PFSK-1 (cell line): Measurements from ENCODE around the gene FCMR.

Experiments
- FOXP2 ChIP-seq: optimal IDR thresholded peaks from 2 replicates; pipeline ENCODE3; 2011; ENCODE audit warnings: borderline replicate concordance, control low read depth, inconsistent platforms; ENCODE audit not compliant: insufficient read depth; ENCODE audit errors: extremely low read length, extremely low read depth
- POLR2AphosphoS5 ChIP-seq: IDR thresholded peaks from 2 replicates; pipeline ENCODE4 v1.6.1; 2012; ENCODE audit warnings: low read depth, mild to moderate bottlenecking, control low read depth, low read length, moderate library complexity
- SIN3A ChIP-seq: IDR thresholded peaks from 2 replicates; pipeline ENCODE4 v1.6.1; 2012; ENCODE audit warnings: mild to moderate bottlenecking, low read length, moderate library complexity, borderline replicate concordance; ENCODE audit not compliant: insufficient read depth
- TAF1 ChIP-seq: IDR thresholded peaks from 2 replicates; pipeline ENCODE4 v1.6.1; 2012; ENCODE audit warnings: low read length, control low read depth, borderline replicate concordance; ENCODE audit not compliant: insufficient read depth
- TF ChIP-seq, protein P1 (sequence below), 2 experiments: IDR thresholded peaks; 2 replicates each; pipeline versions ENCODE4 v1.6.1 to v1.8.0; 2011 to 2012; ENCODE audit warnings: low read depth in 2 of 2, low read length in 2 of 2, control low read depth in 1 of 2, inconsistent platforms in 1 of 2, mild to moderate bottlenecking in 1 of 2, moderate library complexity in 1 of 2; ENCODE audit not compliant: insufficient read depth in 1 of 2

FCMR gene

DNA sequence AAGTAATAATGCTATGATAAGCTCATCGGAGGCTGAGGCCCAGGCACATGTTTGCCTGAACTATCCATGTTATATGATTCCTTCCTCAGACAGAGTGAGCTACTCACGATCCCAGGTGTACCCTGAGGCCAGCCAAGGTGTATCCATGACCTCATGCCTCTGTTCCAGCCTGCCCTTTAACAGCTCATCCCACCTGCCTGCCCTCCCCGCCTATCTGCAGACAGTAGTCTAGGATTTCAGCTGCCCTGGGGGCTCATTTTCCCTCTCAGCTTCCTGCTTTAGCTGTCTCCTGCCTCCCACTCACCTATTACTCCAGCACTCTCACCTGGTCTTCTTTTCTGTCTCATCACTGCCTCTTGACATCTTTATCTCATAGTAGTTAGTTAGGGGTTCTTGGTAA, 26.4 kb downstream of the FCMR start:
- TF ChIP-seq, protein P1, sequence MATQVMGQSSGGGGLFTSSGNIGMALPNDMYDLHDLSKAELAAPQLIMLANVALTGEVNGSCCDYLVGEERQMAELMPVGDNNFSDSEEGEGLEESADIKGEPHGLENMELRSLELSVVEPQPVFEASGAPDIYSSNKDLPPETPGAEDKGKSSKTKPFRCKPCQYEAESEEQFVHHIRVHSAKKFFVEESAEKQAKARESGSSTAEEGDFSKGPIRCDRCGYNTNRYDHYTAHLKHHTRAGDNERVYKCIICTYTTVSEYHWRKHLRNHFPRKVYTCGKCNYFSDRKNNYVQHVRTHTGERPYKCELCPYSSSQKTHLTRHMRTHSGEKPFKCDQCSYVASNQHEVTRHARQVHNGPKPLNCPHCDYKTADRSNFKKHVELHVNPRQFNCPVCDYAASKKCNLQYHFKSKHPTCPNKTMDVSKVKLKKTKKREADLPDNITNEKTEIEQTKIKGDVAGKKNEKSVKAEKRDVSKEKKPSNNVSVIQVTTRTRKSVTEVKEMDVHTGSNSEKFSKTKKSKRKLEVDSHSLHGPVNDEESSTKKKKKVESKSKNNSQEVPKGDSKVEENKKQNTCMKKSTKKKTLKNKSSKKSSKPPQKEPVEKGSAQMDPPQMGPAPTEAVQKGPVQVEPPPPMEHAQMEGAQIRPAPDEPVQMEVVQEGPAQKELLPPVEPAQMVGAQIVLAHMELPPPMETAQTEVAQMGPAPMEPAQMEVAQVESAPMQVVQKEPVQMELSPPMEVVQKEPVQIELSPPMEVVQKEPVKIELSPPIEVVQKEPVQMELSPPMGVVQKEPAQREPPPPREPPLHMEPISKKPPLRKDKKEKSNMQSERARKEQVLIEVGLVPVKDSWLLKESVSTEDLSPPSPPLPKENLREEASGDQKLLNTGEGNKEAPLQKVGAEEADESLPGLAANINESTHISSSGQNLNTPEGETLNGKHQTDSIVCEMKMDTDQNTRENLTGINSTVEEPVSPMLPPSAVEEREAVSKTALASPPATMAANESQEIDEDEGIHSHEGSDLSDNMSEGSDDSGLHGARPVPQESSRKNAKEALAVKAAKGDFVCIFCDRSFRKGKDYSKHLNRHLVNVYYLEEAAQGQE (IDR thresholded peaks at IDR 0.05; ENCODE audit: insufficient read depth in 1 of 2, low read depth in 2 of 2, low read length in 2 of 2) = no peak
- no peak for TF ChIP-seq POLR2AphosphoS5
- TF ChIP-seq SIN3A = no peak
- TF ChIP-seq TAF1 = no peak
- no peak for TF ChIP-seq FOXP2

DNA sequence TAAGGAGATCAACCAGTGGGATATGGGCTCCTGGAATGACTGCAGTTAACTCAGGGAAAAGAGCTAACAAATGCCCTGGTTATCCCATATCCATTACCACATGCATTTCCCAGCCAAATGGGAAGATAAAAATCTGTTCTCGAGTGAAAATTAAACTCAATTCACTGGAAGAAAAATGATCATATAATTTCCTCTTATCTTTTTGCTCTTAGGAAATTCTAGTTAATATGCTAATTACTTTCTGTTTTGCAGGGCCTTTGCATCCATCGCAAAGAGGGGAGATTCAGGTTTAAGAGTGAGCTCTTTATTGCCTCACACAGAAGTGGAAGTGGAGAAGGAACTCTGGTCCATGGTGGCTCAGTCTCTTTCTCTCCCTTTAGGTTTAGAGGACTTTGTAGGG, 28.4 kb downstream of the FCMR start:
- TF ChIP-seq, protein P1 (IDR thresholded peaks at IDR 0.05; ENCODE audit: insufficient read depth in 1 of 2, low read depth in 2 of 2, low read length in 2 of 2) = no peak
- TF ChIP-seq TAF1 = no peak
- TF ChIP-seq FOXP2 = no peak
- TF ChIP-seq POLR2AphosphoS5 = no peak
- TF ChIP-seq SIN3A = no peak

DNA sequence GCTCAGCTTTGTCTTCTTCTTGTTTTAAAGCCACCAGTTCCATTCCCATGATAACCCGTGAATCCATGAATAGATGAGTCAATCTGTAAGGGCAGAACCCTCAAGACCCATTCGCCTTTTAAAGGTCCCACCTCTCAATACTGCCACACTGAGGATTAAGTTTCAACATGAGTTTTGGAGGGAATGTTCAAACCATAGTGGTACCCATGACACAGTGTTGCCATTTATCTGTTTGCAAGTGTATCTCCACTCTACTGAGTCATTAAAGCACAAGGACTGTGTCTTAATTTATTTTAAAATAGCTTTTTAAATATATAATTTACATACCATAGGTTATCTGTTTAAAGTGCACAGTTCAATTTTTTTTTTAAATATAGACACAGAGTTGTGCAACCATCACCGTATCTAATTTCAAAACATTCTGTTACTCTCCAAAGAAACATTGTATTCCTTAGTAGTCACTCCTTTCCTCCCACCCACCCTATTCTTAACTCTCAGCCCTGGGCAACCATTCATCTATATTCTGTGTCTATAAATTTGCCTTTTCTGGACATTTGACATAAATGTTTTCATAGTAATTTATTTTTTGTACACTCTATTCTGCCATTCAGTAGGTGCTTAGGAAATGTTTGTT, 29.3 kb downstream of the FCMR start:
- no peak for TF ChIP-seq FOXP2
- no peak for TF ChIP-seq TAF1
- no peak for TF ChIP-seq SIN3A
- no peak for TF ChIP-seq POLR2AphosphoS5
- TF ChIP-seq, protein P1 (IDR thresholded peaks at IDR 0.05; ENCODE audit: insufficient read depth in 1 of 2, low read depth in 2 of 2, low read length in 2 of 2) = no peak

DNA sequence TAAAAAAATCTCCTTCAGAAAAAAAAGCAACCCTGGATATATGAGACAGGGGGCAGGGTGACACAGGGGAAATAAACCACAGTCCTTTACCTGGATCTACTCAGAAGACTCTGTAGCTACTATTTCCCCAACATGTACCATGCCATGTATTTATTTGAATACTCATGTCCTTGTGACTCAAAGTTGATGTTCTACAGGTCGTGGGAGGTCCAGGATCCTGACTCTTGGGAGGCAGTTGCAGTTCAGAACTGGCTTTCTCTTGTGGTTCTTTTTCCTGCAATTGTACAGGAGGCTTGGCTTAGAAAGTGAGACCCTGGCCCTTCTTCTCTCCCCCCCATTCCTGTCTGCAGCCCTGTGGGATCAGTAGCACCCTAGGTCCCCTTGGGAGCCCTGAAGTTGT, 30.3 kb downstream of the FCMR start:
- TF ChIP-seq SIN3A (no peak), TAF1 (no peak), POLR2AphosphoS5 (no peak), FOXP2 (no peak)
- TF ChIP-seq, protein P1 (IDR thresholded peaks at IDR 0.05; ENCODE audit: insufficient read depth in 1 of 2, low read depth in 2 of 2, low read length in 2 of 2) = no peak
